Hematopoietic multipotent progenitor cell treated with erythropoietin and hydrocortisone succinate and interleukin-3 and kit ligand, for 15 days (in vitro differentiated cells): ENCODE data around the gene KCNA1.
"Not testable (repeated sequence)": the region's sequence is repeated elsewhere in the genome, so short reads cannot be mapped to it uniquely, and the experiment has no call there.

ENCODE experiments used
- DNase-seq: peaks from one replicate; pipeline ENCODE4 v3.0.0-alpha.2; 2015; ENCODE audit warnings: low spot score

KCNA1 gene

DNA sequence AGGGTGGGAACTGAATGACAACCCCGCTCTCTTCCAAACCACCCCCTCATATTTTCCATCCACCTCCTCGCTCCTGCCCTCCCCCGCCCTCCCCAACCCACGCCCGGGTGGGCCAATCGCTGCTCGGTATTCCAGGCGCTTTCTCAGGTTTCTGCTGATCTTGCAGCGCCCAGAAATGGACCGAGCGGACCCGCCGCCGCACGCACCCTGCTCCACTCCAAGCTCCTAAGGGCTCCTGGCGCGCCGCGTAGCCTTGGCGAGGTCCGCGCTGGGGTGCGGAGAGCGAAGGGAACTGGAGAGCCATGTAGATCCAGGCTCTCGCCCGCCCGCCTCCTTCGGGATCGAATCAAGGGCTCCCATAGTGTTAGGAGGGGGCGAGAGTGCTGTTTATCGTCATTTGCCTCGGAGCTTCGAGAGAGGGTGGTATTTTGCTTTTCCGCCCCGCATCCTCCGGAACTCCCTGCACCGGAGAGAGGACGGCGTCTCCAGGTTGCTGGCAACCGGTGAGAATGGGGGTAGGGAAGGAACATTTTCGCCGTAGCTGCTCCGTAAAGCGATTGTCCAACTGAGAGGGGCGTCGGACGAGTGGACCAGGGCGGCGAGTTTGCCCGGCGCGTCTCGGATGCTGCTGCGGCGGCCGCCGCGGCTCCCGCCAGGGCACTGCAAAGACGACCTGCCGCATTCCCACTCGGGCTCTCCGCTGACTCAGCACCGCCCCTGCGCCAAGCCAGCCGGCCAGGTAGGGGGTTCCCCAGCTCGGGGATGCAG is at the start of gene KCNA1:
Gene KCNA1, plus strand, starts transcription at position 172 of the 768 bp plus-strand sequence. CDS start 1,474 bp downstream, outside the sequence.
- DNase-seq, result no peak

DNA sequence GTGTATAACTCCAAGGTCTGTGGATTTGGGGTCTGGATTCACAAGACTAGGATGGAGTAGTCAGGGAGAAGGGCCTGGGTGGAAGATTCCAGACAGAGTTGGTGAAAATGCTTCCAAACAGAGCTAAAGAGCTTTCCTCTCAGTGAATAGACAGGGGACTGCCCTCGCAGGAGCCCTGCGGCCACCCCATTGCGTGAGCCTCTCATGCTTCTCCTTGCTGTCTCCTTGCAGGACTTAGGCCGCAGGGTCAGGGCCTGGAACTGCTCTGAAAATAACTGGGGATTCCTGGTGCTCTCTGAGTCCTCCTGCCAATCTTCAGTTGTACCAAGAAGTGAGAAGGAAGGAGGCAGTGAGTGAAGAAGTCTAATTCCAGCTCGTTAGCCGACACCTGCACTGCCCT is 49.0 kb upstream of the KCNA1 start:
- no peak for DNase-seq

DNA sequence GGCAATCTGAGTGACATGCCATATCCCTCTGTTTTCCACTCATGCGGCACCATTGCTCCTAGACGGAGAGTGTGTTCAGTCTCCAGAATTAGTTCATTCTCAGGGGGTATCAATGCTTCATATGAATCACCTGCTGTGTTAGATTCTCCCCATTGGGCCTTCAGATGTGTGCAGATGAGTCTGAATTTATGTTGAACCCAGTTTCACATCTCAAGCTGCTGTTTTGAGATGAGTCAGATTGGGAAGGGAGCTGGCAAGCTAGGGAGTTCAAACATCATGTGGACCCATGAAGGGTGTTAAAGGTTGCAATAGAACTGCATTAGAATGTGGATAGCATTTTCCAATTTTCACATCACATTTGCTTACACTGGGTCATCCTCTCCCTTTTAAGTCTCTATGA is 46.9 kb upstream of the KCNA1 start:
- no peak for DNase-seq

DNA sequence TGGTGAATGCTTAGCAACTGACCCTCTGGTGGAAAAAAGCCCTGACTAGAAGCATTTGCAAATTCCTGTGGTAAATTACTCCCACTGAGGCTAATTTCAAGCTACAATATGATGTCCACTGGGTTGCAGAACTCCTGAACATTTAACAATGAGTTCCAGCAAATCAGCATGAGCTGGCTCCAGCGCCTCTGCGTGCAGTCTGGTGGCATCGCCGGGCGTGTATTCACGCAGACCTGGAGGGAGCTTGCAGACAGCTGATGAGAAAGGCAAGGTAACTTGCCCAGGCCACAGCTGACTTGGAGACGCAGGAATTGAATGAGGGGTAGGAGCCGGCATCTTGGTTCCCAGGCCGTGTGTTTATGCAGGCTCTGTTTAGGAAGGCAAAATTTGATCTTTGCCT is 45.1 kb upstream of the KCNA1 start:
- no peak for DNase-seq

DNA sequence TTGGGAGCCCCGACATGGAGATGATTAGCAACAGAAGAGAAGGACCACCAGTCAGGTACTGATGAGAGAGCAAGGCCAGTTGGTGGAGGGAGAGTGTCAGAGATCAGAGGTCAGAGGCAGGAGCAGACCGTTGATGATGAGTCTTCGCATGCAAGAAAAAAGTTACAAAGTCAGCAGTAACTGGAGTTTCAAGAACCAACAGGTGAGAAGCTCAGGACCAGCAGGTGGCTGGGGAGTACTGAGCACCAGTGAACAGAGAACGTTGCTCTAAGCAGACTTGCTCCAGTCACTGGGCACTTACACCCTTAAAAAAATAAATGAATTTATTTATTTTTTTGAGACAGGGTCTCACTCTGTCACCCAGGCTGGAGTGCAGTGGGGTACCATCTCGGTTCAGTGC is 44.5 kb upstream of the KCNA1 start:
- DNase-seq, result no peak

DNA sequence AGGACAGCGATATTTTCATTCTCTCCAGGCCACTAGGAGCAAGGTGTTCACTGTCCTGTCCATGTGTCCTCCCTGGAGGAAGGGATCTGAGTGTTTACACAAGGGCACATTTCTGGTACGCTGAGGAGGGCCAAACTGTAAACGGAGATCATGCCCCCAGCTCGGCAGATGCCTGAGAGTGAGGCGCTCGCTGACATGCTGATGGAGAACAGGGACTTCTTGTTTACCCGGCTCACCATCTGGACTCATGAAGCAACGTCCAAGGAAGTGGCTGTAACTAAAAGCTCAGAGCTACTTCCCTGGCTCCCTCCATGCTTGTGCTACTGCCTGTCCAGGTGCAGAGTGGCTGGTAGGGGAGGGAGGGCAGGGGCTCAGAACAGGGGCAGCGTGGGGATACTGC is 43.4 kb upstream of the KCNA1 start:
- DNase-seq, result no peak

DNA sequence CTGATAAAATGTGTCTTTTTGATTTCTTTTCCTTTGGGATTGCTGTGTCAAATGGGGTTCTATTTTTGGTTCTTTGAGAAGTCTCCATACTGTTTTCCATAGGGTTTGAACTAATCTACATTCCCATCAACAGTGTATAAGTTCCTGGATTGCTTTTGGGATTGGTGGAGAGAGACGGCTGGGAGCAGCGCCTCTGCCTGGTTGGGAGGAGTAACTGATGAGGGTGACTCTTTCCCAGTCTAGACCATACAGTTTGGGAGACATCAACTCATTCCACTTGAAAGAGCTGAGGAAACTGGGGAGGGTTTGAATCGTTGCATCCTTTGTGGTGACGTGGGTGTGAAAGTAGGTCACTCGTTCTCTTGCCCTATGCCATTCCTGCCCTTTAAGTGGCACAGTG is 42.3 kb upstream of the KCNA1 start:
- DNase-seq, result no peak

DNA sequence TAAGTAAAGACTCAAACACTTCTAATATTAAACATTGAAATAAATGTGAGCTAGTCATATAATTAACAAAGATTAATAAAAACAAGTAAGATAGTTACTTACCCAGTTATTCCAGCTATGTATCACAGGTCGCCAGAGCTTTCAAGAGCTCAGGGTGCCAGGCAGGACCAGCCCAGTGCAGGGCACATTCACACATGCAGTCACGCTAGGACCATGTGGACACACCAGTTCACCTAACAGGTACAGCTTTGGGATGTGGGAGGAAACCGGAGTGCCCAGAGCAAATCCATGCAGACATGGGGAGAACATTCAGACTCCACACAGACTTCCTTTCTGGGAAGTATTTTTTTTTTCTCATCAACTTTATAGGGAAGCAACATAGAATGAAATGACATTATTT is 39.3 kb upstream of the KCNA1 start:
- no peak for DNase-seq

DNA sequence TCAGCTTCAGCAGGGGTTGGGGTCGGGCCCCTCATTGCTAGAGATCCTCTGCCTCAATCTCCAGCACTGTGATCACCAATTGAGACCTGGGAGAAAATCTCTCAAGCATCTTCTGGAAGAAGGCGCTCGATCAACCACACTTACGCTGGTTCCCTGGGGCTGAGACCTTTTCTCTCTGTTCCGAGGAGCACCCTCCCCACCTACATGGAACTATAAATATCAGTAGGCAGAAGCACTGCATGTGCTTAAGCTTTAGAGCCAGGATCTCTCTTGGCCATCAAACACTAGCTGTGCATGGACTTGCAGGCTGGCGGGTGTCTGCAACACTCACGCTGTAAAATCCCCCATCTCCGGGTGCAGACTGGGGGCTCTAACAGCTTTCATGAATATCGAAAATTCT is 38.2 kb upstream of the KCNA1 start:
- DNase-seq, result no peak

DNA sequence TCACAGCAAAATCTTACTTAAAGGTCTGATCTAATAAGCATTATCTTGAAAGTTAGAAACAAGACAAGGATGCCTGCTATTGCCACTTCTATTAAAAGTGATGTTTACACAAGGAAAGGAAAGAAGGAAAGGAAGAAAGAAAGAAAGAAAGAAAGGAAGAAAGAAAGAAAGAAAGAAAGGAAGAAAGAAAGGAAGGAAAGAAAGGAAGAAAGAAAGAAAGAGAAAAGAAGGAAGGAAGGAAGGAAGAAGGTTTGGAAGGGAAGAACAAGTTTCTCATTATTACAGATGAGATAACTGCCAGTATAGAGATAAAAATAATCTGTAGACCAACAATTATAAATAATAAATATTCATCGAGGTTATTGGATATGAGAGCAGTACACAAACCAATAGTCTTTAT is 35.8 kb upstream of the KCNA1 start:
- no peak for DNase-seq

DNA sequence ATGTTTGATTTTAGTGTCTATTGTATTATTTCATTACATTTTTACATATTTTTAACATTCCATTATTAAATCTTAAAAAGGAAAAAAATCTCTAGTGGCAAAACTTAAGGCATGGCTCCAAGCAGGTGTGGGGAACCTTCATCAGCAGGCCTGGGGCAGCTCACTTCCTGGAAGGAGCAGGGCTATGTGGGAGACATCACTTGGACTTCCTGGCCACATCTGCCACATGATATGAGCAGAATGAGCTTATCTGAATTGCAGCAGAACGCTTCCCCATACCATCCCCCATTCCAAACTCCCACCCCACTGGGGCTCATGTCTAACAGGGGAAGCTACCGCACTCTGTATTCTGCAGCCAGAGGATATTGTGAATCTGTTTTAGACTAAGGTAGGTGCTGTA is 35.0 kb upstream of the KCNA1 start:
- no peak for DNase-seq

DNA sequence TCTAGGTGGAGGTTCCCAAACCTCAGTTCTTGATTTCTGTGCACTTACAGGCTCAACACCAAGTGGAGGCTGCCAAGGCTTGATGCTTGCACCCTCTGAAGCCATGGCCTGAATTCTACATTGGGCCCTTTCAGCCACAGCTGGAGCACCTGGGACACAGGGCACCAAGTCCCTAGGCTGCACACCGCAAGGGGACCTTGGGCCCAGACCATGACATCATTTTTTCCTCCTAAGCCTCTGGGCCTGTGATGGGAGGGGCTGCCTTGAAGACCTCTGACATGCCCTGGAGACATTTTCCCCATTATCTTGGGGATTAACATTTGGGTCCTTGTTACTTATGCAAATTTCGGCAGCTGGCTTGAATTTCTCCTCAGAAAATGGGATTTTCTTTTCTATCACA is 30.2 kb upstream of the KCNA1 start:
- DNase-seq, result not testable (repeated sequence)

DNA sequence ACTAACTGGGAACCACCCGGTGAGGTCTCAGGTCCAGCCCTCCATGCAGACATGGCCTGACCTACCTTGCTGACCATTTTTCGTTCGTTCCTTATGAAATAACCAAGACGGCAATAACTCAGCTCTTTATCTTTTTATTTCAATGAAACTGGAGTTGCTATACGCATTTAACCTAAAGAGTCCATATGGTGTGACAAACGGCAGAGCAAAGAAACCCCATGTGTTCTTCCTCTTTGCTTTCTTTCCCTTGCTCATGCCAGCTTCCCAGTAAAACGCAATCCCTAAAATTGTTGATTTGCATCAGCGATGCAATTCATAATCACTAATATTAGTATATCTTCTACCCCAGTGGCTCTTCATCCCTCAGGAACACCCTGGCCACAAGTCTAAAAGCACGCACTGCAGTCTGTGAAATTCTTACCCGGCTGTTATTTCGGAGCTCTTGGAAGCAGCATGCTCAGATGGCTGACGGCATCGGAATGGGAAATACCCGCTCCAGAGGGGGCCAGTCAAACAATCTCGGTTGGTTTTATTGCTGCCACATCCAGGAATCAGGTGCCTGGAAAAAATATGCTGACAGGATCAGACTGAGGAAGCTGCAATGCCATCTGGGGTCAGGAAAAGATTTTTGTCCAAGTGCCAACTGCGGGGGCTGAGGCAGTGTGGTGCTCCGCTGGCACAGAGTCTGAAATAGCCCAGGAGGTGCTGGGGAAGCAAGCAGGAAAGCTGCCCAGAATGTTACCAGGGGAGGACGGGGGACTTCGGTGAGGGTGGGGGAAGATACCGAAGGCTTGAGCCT is 28.2 kb upstream of the KCNA1 start:
- DNase-seq, result no peak

DNA sequence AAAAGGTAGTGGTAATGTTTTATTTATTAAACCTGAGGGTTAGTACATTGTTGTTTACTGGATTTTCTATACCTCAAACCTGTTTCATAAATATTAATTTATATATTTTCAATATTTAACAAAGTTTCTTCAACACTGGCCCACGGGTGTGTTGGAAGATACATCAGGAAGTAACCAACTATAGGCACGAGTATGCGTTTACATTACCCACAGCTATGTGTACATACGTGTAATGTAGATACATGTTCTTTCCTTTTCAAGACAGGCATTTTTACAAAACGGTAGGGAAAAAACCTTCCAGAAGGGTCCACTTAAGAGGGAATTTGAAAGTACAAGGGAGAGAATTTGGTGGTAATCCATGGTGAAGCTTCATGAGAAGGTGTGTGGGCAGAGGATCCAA is 17.8 kb upstream of the KCNA1 start:
- DNase-seq, result no peak

DNA sequence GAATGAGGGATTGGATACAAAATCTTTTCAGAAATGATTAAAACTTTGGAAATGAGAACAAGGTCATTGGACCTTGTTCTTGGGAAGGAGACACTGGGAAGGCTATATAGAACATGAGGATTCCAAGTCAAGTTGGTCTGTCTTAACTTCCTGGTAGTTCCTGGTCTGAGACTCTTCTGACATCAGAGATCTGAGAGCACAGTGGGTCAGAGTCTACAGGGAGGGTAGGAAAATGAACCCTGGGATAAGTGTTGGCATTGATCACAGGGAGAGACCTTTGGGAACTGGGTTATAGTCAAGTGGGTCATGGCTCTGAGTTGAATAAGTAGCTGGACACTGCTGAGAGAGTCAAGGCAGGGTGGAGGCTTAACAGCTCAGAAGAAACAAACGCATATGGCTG is 17.3 kb upstream of the KCNA1 start:
- DNase-seq, result no peak

DNA sequence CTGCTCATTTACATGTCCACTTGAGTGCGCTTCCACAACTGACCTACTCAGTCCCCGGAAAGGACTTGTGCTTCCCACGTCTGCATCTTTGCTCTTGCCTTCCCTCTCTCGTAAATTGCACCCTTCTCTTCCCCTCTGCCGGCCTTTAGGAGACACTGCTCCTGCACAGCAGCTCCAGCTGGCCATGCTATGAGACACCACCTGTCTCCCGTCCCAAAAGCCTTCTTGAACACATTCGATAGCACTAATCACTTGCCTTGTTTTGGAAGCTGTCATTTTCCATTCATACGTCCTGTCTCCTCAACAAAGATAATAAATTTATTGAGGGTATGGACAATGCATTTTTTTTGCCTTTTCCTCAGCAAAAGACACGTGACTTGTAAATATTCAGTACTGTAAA is 15.7 kb upstream of the KCNA1 start:
- DNase-seq, result no peak

DNA sequence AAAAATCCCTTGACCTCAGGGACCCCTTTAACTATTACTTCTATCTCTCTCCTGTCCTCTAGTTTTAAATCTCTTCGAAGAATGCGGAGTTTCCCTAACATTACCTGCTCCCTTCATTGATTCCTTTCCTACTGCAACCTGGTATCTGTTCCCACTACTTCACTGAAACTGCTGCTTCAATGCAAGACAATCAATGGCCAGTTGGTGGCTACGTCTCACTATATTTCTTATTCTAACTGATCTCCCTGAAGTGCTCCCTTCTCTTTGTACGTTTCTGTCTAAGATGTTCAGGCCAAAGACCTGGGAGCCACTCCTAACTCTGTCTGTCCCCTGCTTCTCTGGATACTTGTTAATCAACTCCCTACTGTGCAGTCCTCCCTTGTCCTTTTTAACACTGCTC is 10.3 kb upstream of the KCNA1 start:
- no peak for DNase-seq

DNA sequence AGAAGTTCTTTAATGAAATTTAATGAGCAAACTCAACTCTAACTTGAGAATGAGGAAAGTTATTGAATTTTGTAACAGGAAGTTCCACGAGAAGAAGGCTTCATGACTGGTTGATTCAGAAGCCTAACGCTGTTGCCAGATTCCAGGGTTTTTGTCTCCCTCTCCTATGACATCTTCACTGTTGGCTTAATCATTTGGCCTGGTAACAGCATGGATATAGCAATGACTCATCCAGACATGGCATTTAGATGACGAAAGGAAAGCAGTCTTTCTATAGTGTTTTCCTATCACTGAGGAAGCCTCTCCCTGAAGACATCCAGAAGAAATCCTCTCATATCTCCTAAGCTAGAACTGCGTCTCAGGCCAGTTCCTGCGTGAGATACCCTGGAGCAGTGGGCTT is 9.4 kb upstream of the KCNA1 start:
- no peak for DNase-seq

DNA sequence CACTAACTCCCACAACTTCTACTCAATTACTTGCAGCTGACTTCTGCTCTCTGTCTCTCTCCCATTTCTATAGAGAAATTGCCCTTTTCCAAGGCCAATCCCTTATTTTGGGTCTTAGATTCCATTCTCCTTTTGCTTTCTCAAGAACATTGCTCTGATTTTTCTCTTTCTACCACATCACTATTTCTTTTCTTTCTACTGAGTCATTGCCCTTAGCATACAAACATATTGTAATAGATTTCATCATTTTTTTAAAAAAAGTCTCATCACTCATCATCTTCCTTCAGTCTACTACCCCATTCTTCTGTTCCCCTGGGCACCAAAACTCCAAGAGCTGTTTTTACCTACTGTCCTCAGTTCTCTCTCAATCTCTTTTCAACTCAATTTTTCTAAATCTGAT is 4.4 kb upstream of the KCNA1 start:
- DNase-seq, result no peak

DNA sequence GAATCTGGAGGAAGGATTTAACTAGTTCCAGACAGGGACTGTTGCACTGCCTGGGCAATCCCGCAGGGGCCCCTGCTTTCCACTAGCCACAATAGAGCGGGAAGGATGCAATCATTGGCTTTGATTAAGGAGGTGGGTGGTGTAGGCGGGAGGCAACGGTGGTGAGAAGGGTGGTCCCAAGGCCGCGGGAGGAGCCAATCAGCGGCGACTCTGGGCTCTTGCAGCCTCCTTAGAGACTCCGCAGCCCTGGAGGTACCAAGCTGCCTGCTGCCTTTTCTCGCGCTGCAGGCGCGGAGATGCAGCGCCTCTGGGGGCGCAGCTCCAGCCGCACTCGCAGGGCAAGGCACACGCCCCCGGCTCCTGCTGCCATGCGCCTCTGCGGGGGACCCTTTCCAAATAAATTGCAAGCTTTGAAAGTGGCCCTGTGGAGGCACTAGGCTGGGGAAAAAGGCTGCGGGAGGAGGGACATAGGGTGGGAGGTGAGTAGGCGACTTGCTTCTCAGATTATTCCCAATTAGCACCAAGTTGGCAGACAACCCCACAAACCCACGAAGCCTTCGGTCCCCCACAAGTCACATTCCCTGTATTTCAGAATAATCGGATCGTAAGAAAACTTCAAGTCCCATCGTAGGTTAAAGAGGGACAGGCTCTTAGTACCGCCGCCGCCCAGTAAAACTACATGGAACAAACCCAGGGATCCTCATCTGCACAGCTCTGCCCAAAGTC is 858 bp upstream of the KCNA1 start:
- DNase-seq, result no peak

DNA sequence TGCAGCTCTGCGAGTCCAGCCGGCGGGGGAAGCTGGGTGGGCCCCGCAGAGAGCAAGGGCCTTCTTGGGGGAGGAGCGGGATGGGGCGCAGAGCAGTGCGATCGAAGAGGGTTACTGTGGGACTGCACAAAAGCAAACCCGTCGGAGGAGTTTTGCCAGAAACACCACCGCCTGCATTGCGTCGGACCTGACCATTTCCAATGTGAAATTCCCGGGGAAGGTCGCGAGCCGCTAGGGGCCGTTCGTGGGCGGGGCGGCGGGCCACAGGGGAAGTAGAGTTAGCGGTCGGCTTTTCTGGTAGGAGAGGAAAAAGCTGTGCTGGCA is 333 bp upstream of the KCNA1 start:
- DNase-seq, result no peak

DNA sequence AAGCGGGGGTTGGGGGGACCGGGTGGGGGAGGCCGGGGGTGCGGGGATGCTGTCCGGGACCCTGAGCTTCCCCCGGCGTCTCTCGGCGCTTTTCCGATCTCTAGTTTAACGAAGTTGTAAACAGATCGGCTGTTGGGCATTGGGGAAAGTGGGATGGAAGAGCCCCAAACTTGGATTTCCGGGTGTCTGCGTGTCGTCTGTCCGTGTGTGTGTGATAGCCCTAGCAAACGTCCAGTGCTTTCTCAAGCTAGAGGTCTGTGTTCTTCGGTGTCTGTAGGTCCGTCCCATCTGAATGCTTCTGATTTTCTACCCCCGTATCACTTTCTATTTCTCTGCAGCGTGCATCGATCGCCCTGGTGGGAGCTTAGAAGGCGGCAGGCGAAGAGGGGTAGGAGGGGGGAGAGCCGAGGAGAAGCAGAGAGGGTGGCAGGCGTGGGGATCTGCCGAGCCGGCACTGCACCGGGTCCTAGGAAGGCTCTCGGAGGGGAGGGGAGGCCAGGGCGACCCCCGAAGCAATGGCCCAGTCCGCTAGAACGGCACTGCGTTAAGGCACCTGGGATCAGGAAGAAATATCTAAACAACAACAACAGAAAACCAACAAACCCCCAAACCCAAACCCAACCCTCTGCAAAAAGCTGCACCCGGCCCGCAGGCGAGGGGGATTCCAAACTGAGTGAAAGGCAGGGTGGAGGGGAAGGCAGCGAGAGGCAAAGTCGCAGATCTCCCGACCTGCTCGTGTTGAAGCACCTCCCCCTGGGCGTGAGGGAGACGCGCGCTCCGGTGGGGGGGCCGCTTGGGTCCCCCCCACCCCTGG is 1.0 kb downstream of the KCNA1 start:
- no peak for DNase-seq
